IMR-90 (cell line): ENCODE results near the gene FBLN1. TPM values are rescaled to one million over a fixed set of nuclear protein-coding genes. Genes with fewer than 3 reads are reported as not detected.

Experiments
- ATAC-seq: fragments of 200-7000 bp; cut with Tn5 transposase; 2 replicates; pipeline ENCODE4 v1.9.1; 2020; ENCODE audit warnings: low read depth, mild to moderate bottlenecking, moderate library complexity
- BruUV-seq: library from RNA; stranded (reverse); fragments of 400-500 nt; replicated peaks from 2 replicates; lab custom pipeline; 2021; lab: Mats Ljungman, UMichigan
- CTCF ChIA-PET: fragments of 300-600 bp; formaldehyde crosslinking; extraction: SDS; loops from one replicate; lab custom pipeline; 2021; ENCODE audit warnings: antibody characterized with exemption; lab: Yijun Ruan, JAX
- POLR2A ChIA-PET: fragments of 300-600 bp; sonication (Branson Sonifier 250); formaldehyde crosslinking; loops from one replicate; lab custom pipeline; 2022; ENCODE audit warnings: antibody characterized with exemption; ENCODE audit not compliant: unreplicated experiment; lab: Charles Lee
- DNase-seq: peaks from one replicate; pipeline ENCODE4 v3.0.0; 2013
- H2AFZ ChIP-seq: replicated peaks from 2 replicates; pipeline ENCODE3; 2013; ENCODE audit warnings: low read length, mild to moderate bottlenecking; ENCODE audit not compliant: poor library complexity
- H2AK5ac ChIP-seq: 2 replicates; pipeline ENCODE4 v1.6.1; 2013; ENCODE audit warnings: low read depth, low read length, inconsistent platforms
- H2AK9ac ChIP-seq: replicated peaks from 2 replicates; pipeline ENCODE3; 2013; ENCODE audit warnings: mild to moderate bottlenecking, low read depth, low read length, moderate library complexity; ENCODE audit not compliant: poor library complexity
- H2BK120ac ChIP-seq: 2 replicates; pipeline ENCODE4 v1.6.1; 2013; ENCODE audit warnings: low read depth, low read length, inconsistent platforms
- H2BK15ac ChIP-seq: 3 replicates; pipeline ENCODE4 v1.6.1; 2013; ENCODE audit warnings: low read depth, low read length, inconsistent platforms
- H2BK20ac ChIP-seq: 2 replicates; pipeline ENCODE4 v1.6.1; 2013; ENCODE audit warnings: low read depth, mild to moderate bottlenecking, inconsistent platforms, low read length, moderate library complexity
- H2BK5ac ChIP-seq: 2 replicates; pipeline ENCODE4 v1.6.1; 2013; ENCODE audit warnings: mild to moderate bottlenecking, low read depth, low read length, inconsistent platforms; ENCODE audit not compliant: poor library complexity, severe bottlenecking
- H3K14ac ChIP-seq: replicated peaks from 2 replicates; pipeline ENCODE4 v1.6.1; 2013; ENCODE audit warnings: low read depth, low read length, inconsistent platforms
- H3K18ac ChIP-seq: 2 replicates; pipeline ENCODE4 v1.6.1; 2013; ENCODE audit warnings: low read depth, low read length, control low read depth
- H3K23ac ChIP-seq: 2 replicates; pipeline ENCODE4 v1.6.1; 2013; ENCODE audit warnings: low read depth, low read length, inconsistent platforms
- H3K27ac ChIP-seq: 2 replicates; pipeline ENCODE4 v1.5.1; 2013; ENCODE audit warnings: mild to moderate bottlenecking, control low read depth, low read length; ENCODE audit not compliant: insufficient read depth
- H3K27me3 ChIP-seq: 2 replicates; pipeline ENCODE4 v1.6.1; 2013; ENCODE audit warnings: low read length; ENCODE audit not compliant: control insufficient read depth, insufficient read depth
- H3K36me3 ChIP-seq: 2 replicates; pipeline ENCODE4 v1.6.1; 2013; ENCODE audit warnings: low read length, mixed read lengths; ENCODE audit not compliant: control insufficient read depth, insufficient read depth
- H3K4ac ChIP-seq: 2 replicates; pipeline ENCODE4 v1.6.1; 2013; ENCODE audit warnings: low read depth, low read length, inconsistent platforms
- H3K4me1 ChIP-seq: 2 replicates; pipeline ENCODE4 v1.6.1; 2013; ENCODE audit warnings: low read length, mixed read lengths; ENCODE audit not compliant: control insufficient read depth, insufficient read depth
- H3K4me2 ChIP-seq: 2 replicates; pipeline ENCODE4 v1.6.1; 2013; ENCODE audit warnings: low read depth, mild to moderate bottlenecking, control low read depth, low read length, moderate library complexity
- H3K4me3 ChIP-seq: 2 replicates; pipeline ENCODE4 v1.5.1; 2013; ENCODE audit warnings: low read depth, mild to moderate bottlenecking, control low read depth, low read length, moderate library complexity; ENCODE audit not compliant: insufficient read depth
- H3K56ac ChIP-seq: 2 replicates; pipeline ENCODE4 v1.6.1; 2013; ENCODE audit warnings: low read length, inconsistent platforms; ENCODE audit not compliant: insufficient read depth; ENCODE audit errors: extremely low read depth
- H3K79me1 ChIP-seq, 2 experiments: 2 replicates each; pipeline ENCODE4 v1.6.1; 2013; ENCODE audit warnings: low read length in 2 of 2, inconsistent platforms in 1 of 2, low read depth in 1 of 2
- H3K9ac ChIP-seq: 2 replicates; pipeline ENCODE4 v1.6.1; 2013; ENCODE audit warnings: low read depth, low read length, control low read depth
- H3K9me1 ChIP-seq: 2 replicates; pipeline ENCODE4 v1.6.1; 2013; ENCODE audit warnings: low read length, inconsistent platforms; ENCODE audit not compliant: insufficient read depth
- H3K9me3 ChIP-seq: 2 replicates; pipeline ENCODE4 v1.6.1; 2013; ENCODE audit warnings: low read length; ENCODE audit not compliant: control insufficient read depth, insufficient read depth
- H4K20me1 ChIP-seq: 2 replicates; pipeline ENCODE4 v1.6.1; 2013; ENCODE audit warnings: low read length, inconsistent platforms; ENCODE audit not compliant: insufficient read depth
- H4K5ac ChIP-seq: 2 replicates; pipeline ENCODE4 v1.6.1; 2013; ENCODE audit warnings: mild to moderate bottlenecking, low read depth, low read length, control low read depth
- H4K8ac ChIP-seq, 2 experiments: 2 replicates each; pipeline ENCODE4 v1.6.1; 2013; ENCODE audit warnings: low read depth in 2 of 2, low read length in 2 of 2, control low read depth in 1 of 2, inconsistent platforms in 1 of 2
- H4K91ac ChIP-seq: 2 replicates; pipeline ENCODE4 v1.6.1; 2013; ENCODE audit warnings: low read depth, low read length, inconsistent platforms; ENCODE audit not compliant: insufficient read depth
- BHLHE40 ChIP-seq: fragments of 150-350 bp; IDR thresholded peaks from 2 replicates; pipeline ENCODE4 v1.6.1; 2016; ENCODE audit warnings: mild to moderate bottlenecking, low read depth, low read length
- CEBPB ChIP-seq: IDR thresholded peaks from 2 replicates; pipeline ENCODE4 v1.6.1; 2012; ENCODE audit warnings: low read depth, low read length, improper control_type of control experiment
- CHD1 ChIP-seq: IDR thresholded peaks from 2 replicates; pipeline ENCODE4 v1.6.1; 2012; ENCODE audit warnings: low read depth, low read length, improper control_type of control experiment
- CTCF ChIP-seq: conservative IDR thresholded peaks from 2 replicates; pipeline ENCODE4 v1.5.1; 2012; ENCODE audit warnings: mild to moderate bottlenecking, low read depth, low read length, improper control_type of control experiment
- FOS ChIP-seq: fragments of 150-350 bp; IDR thresholded peaks from 2 replicates; pipeline ENCODE4 v1.6.1; 2016; ENCODE audit warnings: low read depth, low read length
- MAFK ChIP-seq: IDR thresholded peaks from 2 replicates; pipeline ENCODE4 v1.6.1; 2012; ENCODE audit warnings: low read depth, low read length, improper control_type of control experiment
- MAZ ChIP-seq: IDR thresholded peaks from 2 replicates; pipeline ENCODE4 v1.6.1; 2012; ENCODE audit warnings: low read depth, mild to moderate bottlenecking, low read length, improper control_type of control experiment, moderate library complexity, borderline replicate concordance
- MXI1 ChIP-seq: IDR thresholded peaks from 2 replicates; pipeline ENCODE4 v1.6.1; 2012; ENCODE audit warnings: low read depth, mild to moderate bottlenecking, low read length, moderate library complexity, borderline replicate concordance
- POLR2A ChIP-seq: IDR thresholded peaks from 2 replicates; pipeline ENCODE4 v1.6.1; 2012; ENCODE audit warnings: mild to moderate bottlenecking, low read depth, low read length
- RAD21 ChIP-seq: IDR thresholded peaks from 2 replicates; pipeline ENCODE4 v1.6.1; 2012; ENCODE audit warnings: low read length, improper control_type of control experiment
- RCOR1 ChIP-seq: IDR thresholded peaks from 2 replicates; pipeline ENCODE4 v1.6.1; 2012; ENCODE audit warnings: mild to moderate bottlenecking, low read length, improper control_type of control experiment; ENCODE audit not compliant: insufficient replicate concordance
- RFX5 ChIP-seq: IDR thresholded peaks from 2 replicates; pipeline ENCODE4 v1.8.0; 2012; ENCODE audit warnings: low read depth, mild to moderate bottlenecking, low read length, moderate library complexity
- SMC3 ChIP-seq: fragments of 150-350 bp; IDR thresholded peaks from 2 replicates; pipeline ENCODE4 v1.6.1; 2016; ENCODE audit warnings: low read depth, mild to moderate bottlenecking, antibody characterized with exemption, low read length, moderate library complexity
- WGBS, 2 experiments: methylation state at CpG; one replicate each; pipeline versions ENCODE4 v1.1.5 to v1.1.7; 2013; ENCODE audit warnings: missing lambda C conversion rate in 2 of 2; ENCODE audit not compliant: insufficient read length in 1 of 2; ENCODE audit errors: extremely low coverage in 2 of 2; 5-methylcytosine and 5-hydroxymethylcytosine counted together
- dilution Hi-C: fragments of 300-500 bp; cut with HindIII; formaldehyde crosslinking; loops from one replicate; pipeline ENCODE4 v1.14.3; 2018; ENCODE audit warnings: low sequenced_read_pairs; ENCODE audit not compliant: unreplicated experiment
- in situ Hi-C: fragments of 300-500 bp; cut with MboI; formaldehyde crosslinking; loops from 3 replicates; pipeline ENCODE4 v1.14.3; 2019; ENCODE audit warnings: low sequenced_read_pairs, inconsistent platforms, mixed read lengths
- intact Hi-C: fragments of 100-400 bp; cut with micrococcal nuclease; formaldehyde crosslinking; loops from 2 replicates; pipeline ENCODE4 v1.10.0; 2022
- polyA plus RNA-seq, 3 experiments: library from polyadenylated mRNA; depleted of rRNA; stranded (reverse); fragments of >200 nt; gene quantifications; 2 replicates each; pipeline ENCODE4 v1.2.3, GENCODE V29; 2012; ENCODE audit warnings: low replicate concordance in 1 of 3
- total RNA-seq: library from RNA; depleted of rRNA; stranded (reverse); fragments of >200 nt; gene quantifications from 2 replicates; pipeline ENCODE4 v1.2.3, GENCODE V29; 2012
- TF ChIP-seq, protein P1 (sequence below): fragments of 150-350 bp; IDR thresholded peaks from 2 replicates; pipeline ENCODE4 v1.6.1; 2017; ENCODE audit warnings: mild to moderate bottlenecking, antibody characterized with exemption, low read length, low read depth

The FBLN1 gene
- total and polyA plus RNA-seq, 2 of the 4 experiments (the other 2 are of a cell fraction): 11.3 to 87.9 TPM

GRCh38 chr22:45549762-45550378 lies 47.2 kb downstream of the FBLN1 start:
- peak overlapping the region; percentile 84 for H3K27ac ChIP-seq
- ChIA-PET CTCF (interaction anchor here (0.5 to 1.8 kb wide), 7 partner anchors 9 to 315 kb away, joined by 3 to 8 read pairs (median 4); no protein-coding TSS in a partner anchor), POLR2A (interaction anchor here (0.5 kb wide), 1 partner anchor 127 kb away, joined by 4 read pairs; no protein-coding TSS in a partner anchor)
- peak overlapping the region; percentile 46 for H3K18ac ChIP-seq
- peaks cover 62% of the 10 kb centered on the region; the same call in 1 of the 2 replicates for H3K36me3 ChIP-seq
- peak overlapping the region; percentile 83 for H3K14ac ChIP-seq
- peak overlapping the region; percentile 73 to 80 for H4K8ac ChIP-seq
- H4K5ac ChIP-seq: peak overlapping the region; percentile 53
- H3K9ac ChIP-seq: no peak overlapping the region
- H3K23ac ChIP-seq: peak overlapping the region; percentile 76
- H3K4ac ChIP-seq: peak overlapping the region; percentile 94
- peaks cover 44% of the 10 kb centered on the region for H3K4me1 ChIP-seq
- peak overlapping the region; percentile 45 for H2AK9ac ChIP-seq
- peaks cover 0 to 26% of the 10 kb centered on the region in 2 experiments; a peak in 2 of 4 replicates for H3K79me1 ChIP-seq
- peak overlapping the region; percentile 91 for H2AK5ac ChIP-seq
- no CpG with 5 or more reads among the region's 9 CpGs for WGBS, 2 experiments
- BruUV-seq: no TSS peak
- peaks cover 23% of the 10 kb centered on the region for H3K9me1 ChIP-seq
- DNase-seq (no peak), ATAC-seq (no peak)
- in situ Hi-C loops: loop anchor here (5.0 to 25.0 kb wide), 3 partner anchors 98 to 563 kb away; no protein-coding TSS in a partner anchor
- H4K20me1 ChIP-seq: peaks cover 7% of the 10 kb centered on the region
- peak overlapping the region; percentile 84 for H2BK120ac ChIP-seq
- H2BK20ac ChIP-seq: peak overlapping the region; percentile 49
- no peaks in the 10 kb centered on the region for H3K9me3 ChIP-seq
- H2BK15ac ChIP-seq: peak overlapping the region; percentile 89; the same call in 2 of the 3 replicates
- intact Hi-C loops: loop anchor here (1.0 to 10.0 kb wide), 2 partner anchors 34 to 445 kb away; no protein-coding TSS in a partner anchor
- H2AFZ ChIP-seq: peak overlapping the region; percentile 55
- peak overlapping the region; percentile 71 for H2BK5ac ChIP-seq
- no peak overlapping the region for H3K4me3 ChIP-seq
- peak overlapping the region; percentile 18; the same call in 1 of the 2 replicates for H3K56ac ChIP-seq
- dilution Hi-C loops: no loop called here
- H4K91ac ChIP-seq: peak overlapping the region; percentile 98
- H3K27me3 ChIP-seq: no peaks in the 10 kb centered on the region
- peak overlapping the region; percentile 1; the same call in 1 of the 2 replicates for H3K4me2 ChIP-seq
- TF ChIP-seq MAZ (no peak), RAD21 (no peak), RFX5 (no peak), POLR2A (no peak), CEBPB (no peak), MXI1 (no peak), CHD1 (no peak), BHLHE40 (no peak), CTCF (no peak), SMC3 (no peak), FOS (no peak), RCOR1 (no peak), MAFK (no peak)
- TF ChIP-seq, protein P1, sequence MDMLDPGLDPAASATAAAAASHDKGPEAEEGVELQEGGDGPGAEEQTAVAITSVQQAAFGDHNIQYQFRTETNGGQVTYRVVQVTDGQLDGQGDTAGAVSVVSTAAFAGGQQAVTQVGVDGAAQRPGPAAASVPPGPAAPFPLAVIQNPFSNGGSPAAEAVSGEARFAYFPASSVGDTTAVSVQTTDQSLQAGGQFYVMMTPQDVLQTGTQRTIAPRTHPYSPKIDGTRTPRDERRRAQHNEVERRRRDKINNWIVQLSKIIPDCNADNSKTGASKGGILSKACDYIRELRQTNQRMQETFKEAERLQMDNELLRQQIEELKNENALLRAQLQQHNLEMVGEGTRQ: no peak
